COLO668 (cell line): ENCODE data around the gene CXCR2.

ENCODE experiments used
- DNase-seq: peaks from one replicate; lab custom pipeline; 2025; ENCODE audit not compliant: unreplicated experiment; lab: John Stamatoyannopoulos, UW

CXCR2 gene

GRCh38 chr2:218180467-218181114 lies 54.8 kb downstream of the CXCR2 start:
- no peak for DNase-seq

GRCh38 chr2:218184331-218184730 lies 58.5 kb downstream of the CXCR2 start:
- DNase-seq: no peak

GRCh38 chr2:218186355-218186766 lies 60.5 kb downstream of the CXCR2 start:
- peak; percentile 67 for DNase-seq
